CD4-positive, alpha-beta T cell treated with Interleukin-4 for 4 hours (primary cell): ENCODE results near the gene SDF2L1.
A peak's percentile ranks its signal among the peaks of the same experiment; 100 is the strongest.
"Not testable (repeated sequence)": the region's sequence is repeated elsewhere in the genome, so short reads cannot be mapped to it uniquely, and the experiment has no call there.

Experiments
- DNase-seq: peaks from one replicate; pipeline ENCODE4 v3.0.0-alpha.2; 2020

SDF2L1 gene

DNA sequence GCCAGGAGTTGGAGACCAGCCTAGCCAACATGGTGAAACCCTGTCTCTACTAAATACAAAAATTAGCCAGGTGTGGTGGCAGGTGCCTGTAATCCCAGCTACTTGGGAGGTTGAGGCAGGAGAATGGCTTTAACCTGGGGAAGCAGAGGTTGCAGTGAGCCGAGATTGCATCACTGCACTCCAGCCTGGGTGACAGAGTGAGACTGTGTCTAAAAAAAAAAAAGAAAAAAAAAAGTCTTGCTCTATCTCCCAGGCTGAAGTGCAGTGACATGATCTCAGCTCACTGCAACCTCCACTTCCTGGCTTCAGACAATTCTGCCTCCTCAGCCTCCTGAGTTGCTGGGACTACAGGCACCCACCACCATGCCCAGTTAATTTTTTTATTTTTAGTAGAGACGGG lies 4.7 kb upstream of the SDF2L1 start:
- not testable (repeated sequence) for DNase-seq

DNA sequence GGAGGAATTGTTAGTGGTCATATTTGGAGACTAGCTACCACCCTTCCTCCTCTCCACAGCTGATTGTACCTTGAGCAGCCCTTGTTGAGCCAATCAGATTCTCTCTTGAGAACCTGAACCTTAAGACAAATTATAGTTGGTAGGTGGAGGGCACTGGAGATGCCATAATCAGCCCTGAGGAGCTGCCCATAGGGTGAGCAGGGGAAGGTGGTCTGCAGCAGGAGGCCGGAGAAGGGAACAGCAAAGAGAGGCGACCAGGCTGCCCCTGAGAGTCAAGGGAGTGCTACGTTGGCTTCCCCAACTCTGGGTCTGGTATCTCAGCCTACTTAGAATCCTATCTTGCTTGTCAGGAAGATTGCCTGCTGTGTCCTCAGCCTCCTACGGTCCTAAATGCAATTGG lies 2.7 kb upstream of the SDF2L1 start:
- no peak for DNase-seq

DNA sequence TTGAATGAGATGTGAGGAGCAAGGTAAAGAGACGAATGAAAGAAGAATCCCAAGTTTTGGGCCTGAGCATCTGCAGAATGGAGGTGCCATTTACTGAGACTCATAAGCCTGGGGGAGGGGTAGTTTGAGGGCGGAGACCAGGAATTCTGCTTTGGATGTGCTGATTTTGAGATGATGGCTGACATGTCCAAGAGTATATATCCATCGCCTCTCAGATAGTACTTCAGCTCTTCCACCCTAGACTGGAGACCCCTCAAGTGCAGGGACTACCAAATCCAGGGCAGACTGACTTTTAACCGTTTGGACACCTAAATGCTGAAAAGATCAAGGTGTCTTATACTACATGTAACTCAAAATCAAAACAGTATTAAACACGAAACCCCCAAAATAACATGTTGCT lies 1.3 kb upstream of the SDF2L1 start:
- DNase-seq = no peak

DNA sequence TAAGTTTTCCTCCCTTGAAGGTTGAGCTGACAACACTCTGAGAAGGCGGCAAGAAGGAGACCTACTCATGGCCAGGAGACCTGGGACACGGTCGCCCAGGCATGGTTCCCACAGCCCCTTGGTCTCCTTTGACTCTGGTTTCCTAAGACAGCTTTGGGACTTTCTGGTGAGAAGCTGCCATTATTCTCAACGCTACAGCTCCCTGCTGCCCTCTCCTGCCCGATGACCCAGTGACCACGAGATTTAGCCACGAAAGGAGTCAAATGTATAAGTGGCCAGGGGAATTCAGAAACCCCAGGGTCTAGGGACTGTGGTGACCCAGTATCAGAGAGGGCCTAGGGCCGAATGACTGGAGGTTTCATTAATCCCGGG lies 699 bp upstream of the SDF2L1 start:
- DNase-seq = no peak

DNA sequence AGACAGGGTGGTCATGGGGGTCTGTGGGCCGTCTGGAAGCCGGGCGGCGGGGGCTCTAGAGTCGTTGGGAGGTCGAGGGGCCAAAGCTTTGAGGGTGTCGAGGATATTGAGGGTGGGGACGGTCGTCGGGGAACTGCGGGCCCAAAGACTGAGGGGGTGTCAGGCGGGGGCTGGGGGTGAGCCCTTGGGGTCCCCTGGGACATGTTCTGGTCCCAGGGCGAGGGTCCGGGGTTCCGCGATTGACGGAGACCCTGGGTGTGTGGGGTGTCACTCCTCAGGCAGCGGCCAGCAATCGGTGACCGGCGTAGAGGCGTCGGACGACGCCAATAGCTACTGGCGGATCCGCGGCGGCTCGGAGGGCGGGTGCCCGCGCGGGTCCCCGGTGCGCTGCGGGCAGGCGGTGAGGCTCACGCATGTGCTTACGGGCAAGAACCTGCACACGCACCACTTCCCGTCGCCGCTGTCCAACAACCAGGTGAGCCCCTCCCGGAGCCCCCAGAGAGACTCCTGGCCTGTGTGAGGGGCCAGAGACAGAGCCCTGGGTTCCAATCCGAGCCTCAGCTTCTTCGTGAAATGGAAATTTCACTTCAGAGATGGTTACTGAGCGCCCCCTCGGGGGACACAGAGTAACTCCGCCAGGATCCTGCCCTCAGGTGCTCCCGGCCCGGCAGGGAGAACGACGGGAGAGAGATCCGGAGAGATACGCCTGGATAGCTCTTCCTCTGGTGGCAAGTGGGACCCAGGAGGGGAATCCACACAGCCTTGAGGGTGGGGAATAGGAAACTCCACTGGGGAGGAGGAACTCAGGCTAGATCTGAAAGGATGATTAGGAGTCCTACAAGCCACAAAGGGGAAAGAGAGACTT lies 714 bp downstream of the SDF2L1 start:
- peak; percentile 51 for DNase-seq

DNA sequence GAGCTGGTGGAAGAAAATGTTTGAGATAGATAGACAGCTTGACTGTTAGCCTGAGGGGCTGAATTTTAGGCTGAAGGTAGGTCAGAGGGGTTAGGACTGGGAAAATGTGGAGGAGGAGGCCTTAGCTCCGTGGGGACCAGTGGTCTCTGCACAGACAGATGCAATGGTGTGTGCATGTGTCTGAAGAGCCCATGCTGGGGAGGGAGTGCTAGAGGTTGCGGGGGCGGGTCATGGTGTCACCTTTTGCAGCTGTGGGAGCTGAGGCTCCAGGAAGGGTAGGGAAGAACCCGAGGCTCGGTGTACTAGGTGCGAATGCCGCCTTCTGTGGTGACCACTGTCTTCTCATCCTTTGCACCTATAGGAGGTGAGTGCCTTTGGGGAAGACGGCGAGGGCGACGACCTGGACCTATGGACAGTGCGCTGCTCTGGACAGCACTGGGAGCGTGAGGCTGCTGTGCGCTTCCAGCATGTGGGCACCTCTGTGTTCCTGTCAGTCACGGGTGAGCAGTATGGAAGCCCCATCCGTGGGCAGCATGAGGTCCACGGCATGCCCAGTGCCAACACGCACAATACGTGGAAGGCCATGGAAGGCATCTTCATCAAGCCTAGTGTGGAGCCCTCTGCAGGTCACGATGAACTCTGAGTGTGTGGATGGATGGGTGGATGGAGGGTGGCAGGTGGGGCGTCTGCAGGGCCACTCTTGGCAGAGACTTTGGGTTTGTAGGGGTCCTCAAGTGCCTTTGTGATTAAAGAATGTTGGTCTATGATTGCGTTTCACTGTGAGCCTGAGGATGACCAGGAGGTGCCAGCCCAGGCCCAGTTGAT lies 1.6 kb downstream of the SDF2L1 start:
- no peak for DNase-seq

DNA sequence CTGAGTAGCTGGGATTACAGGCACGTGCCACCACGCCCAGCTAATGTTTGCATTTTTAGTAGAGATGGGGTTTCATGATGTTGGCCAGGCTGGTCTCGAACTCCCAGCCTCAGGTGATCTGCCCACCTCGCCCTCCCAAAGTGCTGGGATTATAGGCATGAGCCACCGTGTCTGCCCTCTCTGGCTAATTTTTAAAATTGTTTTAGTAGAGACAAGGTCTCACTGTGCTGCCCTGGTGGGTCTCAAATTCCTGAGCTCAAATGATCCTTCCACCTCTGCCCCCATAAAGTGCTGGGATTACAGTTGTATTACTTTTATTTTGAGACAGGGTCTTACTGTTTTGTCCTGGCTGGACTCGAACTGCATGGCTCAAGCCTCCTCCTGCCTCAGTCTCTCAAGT lies 3.4 kb downstream of the SDF2L1 start:
- DNase-seq = not testable (repeated sequence)

DNA sequence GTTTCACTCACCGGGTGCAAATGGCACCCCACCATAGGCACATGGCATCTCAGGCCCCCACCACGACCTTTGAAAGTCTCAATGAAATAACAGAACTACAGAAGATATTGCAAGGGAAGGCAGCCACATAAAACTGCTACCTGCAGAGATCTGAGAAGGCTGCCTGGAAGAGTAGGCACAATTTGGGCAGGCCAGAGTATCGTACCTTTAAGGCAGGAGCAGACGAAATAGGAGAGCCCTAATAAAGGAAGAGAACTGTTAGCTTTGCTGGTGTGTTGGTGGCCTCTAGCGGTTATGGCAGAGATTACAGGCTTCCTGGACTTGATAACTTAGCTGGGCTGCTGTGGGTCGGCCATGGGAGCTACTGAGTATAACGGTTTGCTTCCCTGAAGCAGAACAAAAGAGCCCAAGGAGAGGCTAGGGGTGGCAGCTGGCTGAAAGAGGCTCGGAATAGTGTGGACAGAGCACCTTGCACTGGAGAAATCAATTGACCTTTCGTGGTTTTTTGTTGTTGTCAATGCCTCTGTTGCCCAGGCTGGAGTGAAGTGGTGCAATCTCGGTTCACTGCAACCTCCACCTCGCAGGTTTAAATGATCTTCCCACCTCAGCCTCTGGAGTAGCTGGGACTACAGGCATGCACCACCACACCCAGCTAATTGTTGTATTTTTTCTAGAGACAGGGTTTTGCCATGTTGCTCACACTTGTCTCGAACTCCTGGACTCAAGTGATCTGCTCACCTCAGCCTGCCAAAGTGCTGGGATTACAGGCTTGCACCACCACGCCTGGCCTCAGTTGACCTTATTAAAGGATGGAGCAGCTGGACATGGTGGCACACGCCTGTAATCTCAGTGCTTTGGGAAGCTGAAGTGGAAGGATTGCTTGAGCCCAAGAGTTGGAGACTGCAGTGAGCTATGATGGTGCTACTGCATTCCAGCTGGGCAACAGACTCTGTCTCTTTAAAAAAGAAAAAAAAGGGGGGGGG lies 4.8 kb downstream of the SDF2L1 start:
- DNase-seq = peak; percentile 83

DNA sequence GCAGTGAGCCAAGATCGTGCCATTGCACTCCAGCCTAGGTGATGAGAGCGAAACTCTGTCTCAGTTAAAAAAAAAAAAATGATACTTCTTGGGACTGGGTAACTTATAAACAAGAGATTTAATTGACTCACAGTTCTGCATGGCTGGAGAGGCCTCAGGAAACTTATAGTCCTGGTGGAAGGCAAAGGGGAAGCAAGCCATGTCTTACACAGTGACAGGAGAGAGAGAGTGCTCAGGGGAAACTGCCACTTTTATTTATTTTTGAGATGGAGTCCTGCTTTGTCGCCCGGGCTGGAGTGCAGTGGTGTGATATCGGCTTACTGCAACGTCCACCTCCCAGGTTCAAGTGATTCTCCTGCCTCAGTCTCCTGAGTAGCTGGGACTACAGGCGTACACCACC lies 8.2 kb downstream of the SDF2L1 start:
- no peak for DNase-seq

DNA sequence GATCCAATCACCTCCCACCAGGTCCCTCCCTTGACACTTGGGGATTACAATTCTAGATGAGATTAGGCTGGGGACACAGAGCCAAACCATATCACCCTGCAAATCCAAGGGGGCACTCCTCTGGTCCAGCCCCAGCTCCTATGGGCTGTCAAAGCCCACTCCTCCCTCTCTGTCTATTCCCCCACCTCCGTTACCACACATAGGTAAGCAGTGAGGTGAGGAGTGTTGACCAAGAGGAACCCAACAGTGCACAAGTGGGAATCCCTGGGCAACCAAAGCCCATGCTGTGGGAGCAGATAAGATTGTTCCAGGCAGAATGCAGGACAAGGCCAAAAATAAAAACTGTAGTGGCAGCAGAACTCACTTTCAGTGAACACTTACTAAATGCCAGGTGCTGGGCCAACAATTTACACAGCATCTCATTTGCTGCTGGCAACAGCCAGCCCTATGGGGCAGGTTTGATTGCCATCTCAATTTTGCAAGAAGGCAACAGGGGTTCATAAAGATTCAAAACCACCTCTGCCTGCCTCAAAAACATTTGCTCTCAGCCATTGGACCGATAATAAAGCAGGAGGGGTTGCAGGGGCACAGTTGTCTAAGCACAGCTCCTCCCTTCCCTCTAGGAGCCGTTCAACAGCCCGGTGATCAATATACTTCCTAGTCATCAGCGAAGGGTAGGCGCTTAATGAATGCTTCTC lies 8.9 kb downstream of the SDF2L1 start:
- DNase-seq = no peak

DNA sequence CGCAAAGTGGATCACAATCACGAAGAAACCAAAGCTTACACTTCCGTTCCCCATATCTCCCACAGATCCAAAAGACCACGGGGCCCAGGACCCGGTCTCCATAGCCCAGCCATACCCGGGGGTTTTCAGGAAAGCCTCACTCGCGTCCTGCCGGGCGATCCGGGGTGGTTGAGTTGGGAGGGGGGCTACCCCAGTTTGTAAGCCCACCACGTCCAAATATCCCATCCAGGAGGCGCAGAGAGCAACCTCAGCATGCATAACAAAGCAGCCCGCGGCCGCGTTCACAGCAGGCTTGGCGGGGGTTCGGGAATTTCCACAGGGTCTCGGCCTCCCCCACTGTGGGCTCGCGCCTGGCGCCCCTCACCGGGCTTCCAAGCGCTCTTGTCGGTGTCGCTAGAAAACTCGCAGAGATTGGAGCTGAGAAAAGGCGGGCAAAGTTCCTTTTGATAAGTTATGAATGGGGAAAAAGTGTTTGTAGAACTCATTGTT lies 9.5 kb downstream of the SDF2L1 start:
- DNase-seq = no peak

DNA sequence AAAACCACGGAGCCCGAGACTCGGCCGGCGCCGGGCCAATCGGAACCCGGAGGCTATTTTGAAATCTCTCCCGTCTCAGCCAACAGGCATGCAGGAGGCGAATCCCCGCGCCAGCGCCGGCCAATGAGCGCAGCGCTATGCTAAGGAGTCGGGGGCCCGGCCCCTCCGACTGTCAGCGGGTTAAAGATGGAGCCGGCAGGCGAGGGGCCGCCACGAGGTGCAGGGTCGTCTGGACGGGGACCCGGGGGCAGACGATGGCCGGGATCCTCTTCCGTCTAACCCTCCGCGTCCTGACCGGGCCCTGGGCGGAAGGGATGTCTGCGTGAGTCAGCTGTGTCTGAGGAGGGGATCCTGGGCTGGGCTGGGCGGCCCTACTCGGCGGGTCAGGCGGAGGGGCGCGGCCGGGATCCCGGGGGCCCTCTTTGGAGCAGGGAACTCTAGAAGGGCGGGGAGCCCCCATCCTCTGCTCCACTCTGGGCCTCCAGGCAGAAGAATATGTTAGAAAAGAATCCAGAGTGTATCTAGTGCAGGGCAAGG lies 10.0 kb downstream of the SDF2L1 start:
- DNase-seq = peak; percentile 79

DNA sequence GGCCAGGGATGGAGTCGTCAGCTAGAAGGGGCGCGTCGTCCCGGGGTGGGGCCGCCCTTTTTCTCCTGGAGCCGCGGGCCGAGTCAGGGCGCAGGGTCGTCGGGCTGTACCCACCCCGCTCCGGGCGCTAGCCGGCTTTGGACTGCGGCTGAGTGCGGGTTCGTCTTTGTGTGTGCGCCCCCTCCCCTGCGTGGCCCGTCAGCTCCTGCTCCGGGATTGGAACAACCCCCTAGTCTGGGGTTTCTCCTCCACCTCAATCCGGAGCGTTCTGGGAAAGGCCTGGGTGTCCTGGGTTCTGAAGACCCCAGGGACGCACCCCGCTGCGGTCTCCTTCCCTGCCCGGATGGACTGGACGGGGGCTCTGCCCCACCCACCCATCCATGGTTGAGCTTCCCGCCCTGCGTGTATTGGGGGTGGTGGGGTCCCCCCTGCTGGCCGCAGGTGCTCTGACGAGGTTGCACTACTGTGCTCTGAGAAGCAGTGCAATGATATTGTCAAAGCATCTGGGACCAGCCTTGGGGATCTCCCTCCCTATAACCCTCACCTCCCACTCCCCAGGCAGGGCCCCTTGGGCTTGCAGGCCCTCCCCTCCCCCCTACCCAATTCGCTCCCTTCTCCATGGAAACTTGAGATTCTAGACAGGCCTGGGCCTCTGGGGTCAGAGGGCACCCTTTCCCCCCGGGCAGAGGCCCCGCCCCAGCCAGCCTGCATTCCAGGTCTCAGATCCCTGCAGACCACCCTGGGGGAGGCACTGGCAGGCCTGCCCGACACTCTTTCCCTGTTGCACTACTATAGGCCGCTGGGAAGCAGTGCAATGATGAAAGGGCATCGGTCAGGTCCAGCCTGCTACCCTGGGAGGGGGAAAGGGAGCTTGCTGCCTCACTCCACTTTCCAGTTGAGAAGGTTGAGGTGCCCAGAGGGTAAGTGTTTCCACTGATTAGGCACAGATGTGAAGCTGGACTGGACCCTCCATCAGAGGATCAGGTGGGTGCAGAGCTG lies 10.7 kb downstream of the SDF2L1 start:
- DNase-seq = no peak

DNA sequence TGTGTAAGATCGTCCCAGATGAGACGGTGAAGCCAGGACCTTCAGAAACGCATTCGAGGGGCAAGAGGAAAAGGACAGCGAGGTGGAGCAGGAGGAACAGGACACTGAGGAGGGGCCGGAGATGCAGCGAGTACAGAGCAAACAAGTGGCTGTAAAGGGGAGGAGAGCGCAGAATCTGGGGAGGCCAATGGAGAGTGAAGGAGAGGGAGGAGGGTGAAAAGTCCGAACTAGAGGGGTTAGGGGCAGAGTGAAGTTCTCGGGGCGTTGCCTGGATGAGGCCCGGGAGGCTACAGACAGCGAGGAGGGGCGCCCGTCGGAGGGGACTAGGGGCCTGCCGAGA lies 14.9 kb downstream of the SDF2L1 start:
- no peak for DNase-seq

DNA sequence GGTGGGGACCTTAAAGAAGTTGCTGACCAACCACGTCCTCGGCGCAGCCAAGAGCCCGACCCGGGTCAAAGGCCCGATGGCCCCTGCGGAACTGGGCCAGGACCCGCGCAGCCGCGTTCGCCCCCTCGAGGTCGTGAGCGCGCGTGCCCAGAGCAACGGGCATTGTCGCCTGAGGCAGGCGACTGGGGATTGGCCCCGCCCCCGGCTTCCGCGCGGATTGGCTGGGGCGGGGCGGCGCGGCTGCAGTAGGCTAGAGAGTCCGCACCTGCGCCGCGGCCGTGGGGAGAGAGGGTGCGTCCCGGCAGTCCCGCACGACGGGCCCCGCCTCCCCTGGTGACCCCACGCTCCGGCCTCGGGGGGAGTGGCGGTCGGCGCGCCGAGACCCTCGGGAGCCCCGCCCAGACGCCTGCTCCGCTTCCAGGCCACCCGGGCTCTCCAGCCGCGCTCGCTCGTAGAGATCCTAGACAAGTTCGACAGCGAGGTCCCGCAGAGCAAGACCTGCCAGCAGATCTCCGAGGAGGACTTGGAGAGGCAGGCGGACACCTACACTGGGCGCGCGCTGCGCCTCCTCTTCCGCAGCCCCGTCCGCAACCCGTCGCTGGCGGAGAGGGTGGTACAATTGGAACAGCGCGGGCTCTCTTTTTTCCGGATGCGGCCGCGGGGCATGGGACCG lies 15.4 kb downstream of the SDF2L1 start:
- DNase-seq = peak; percentile 70

DNA sequence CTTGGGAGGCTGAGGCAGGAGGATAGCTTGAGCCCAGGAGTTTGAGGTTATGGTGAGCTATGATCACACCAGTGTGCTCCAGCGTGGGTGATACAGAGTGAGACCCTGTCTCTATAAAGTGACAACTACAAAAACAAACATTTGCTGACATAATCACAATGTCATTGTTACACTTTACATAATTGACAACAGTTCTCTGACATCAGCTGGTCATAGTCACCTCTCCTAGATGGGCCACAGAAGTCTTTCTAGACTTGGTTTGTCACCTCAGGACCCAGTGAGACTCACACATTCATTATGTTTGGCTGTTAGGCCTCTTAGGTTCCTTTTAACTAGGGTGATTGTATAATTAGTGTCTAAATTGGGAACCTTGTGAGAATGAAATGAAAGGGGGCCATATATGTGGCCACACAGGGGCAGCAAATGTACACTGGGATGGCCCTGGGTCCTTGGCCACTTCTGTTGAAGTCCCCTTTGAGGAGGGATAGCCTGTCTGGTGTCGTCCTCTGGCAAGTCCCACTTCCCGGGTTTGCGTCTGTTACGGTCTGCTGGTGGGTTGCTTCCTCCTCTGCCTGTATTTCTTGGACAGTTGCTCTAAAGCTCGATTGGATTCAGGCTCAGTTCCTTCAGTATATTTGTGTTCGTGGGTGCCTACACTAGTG lies 17.9 kb downstream of the SDF2L1 start:
- no peak for DNase-seq

DNA sequence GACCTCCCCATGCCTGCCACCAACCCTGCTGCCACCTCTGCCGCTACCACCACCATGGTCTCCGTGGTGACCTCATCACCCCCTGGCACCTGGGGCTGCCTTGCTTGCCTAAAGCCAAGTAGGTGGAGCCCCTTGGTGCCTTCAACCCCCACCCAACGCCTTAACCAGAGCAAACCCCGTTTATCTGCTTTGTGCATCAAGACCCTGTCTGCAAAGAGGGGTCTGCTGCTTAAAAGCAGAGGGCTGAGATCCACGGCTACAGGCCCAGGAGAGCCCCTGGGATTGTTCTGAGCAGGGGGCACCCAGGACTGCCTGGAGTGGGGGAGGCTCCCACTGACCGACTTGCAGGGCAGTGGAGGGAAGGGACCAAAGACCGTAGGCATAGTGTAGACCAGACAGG lies 18.8 kb downstream of the SDF2L1 start:
- no peak for DNase-seq

DNA sequence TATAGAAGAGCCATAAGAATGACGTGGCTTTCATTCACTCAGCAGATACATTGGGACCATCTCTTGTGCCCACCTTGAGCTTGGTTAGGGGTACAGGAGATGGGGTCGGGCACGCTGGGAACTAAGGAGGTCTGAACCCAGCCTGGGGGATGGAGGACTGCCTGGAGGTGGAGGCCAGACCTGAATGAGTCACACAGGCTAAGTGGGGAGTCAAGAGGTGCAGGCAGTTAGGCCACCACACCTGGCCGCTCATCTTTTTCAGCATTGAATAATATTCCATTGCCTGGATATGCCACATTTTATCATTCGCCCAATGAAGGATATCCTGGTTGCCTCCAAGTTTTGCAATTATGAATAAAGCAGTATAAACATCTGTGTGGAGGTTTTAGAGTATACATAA lies 19.9 kb downstream of the SDF2L1 start:
- DNase-seq = no peak

DNA sequence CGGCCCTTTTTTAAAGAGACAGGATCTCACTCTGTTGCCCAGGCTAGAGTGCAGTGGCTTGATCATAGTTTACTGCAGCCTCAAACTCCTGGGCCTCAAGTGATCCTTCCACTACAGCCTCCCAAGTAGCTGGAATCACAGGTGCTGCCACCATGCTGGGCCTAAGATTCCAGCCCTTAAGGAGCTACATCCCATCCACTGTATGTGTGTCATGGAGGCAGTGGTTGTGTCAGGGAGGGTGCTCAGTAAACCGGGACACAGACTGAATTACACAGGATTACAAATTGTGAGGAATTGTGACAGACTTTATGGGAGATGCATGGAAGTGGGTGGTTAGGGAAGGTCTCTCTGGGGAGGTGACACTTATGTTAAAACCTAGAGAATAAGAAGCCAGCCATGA lies 21.6 kb downstream of the SDF2L1 start:
- DNase-seq = no peak
